ENCODE data around the gene SUN3. TPM values are rescaled to one million over a fixed set of nuclear protein-coding genes. Genes with fewer than 3 reads are reported as not detected.
"Not testable (repeated sequence)": the region's sequence is repeated elsewhere in the genome, so short reads cannot be mapped to it uniquely, and the experiment has no call there.

Gene SUN3
- total and polyA plus RNA-seq, 2 donors, result 1.1 to 1.3 TPM

- no peaks in the 10 kb centered on the region for H3K4me1 ChIP-seq (ENCODE audit: control insufficient read depth in 2 of 2, insufficient read depth in 2 of 2, low read length in 2 of 2)
- no peaks in the 10 kb centered on the region for H3K36me3 ChIP-seq (ENCODE audit: control insufficient read depth in 2 of 2, insufficient read depth in 2 of 2, low read length in 1 of 2)
- WGBS, result 99% methylated on average over 7 of the region's 7 CpGs
- H3K9me3 ChIP-seq (ENCODE audit: control insufficient read depth in 2 of 2, insufficient read depth in 1 of 2, low read length in 1 of 2), result no peaks in the 10 kb centered on the region
- no peak overlapping the region for H3K4me3 ChIP-seq (ENCODE audit: low read length in 2 of 2)
- H3K27ac ChIP-seq (ENCODE audit: low read depth in 1 of 2, low read length in 1 of 2), result no peak overlapping the region
- no peaks in the 10 kb centered on the region for H3K27me3 ChIP-seq (ENCODE audit: control insufficient read depth in 2 of 2, insufficient read depth in 1 of 2, low read length in 1 of 2)
- DNase-seq (ENCODE audit: low read depth in 6 of 9, low spot score in 9 of 9), result no peak
These were observed 81.6 kb downstream of the SUN3 start for GRCh38 chr7:47947355-47947749.

GRCh38 chr7:47946581-47947354 lies 82.1 kb downstream of the SUN3 start:
- no peak for DNase-seq (ENCODE audit: low read depth in 6 of 9, low spot score in 9 of 9)
- H3K4me3 ChIP-seq (ENCODE audit: low read length in 2 of 2), result no peak overlapping the region
- H3K27ac ChIP-seq (ENCODE audit: low read depth in 1 of 2, low read length in 1 of 2), result no peak overlapping the region

GRCh38 chr7:47945261-47946015 lies 83.5 kb downstream of the SUN3 start:
- peak; percentile 32 to 78 (median 50) for DNase-seq (ENCODE audit: low read depth in 6 of 9, low spot score in 9 of 9)
- no peak overlapping the region for H3K27ac ChIP-seq (ENCODE audit: low read depth in 1 of 2, low read length in 1 of 2)

More at GRCh38 chr7:47946581-47947354, 82.1 kb downstream of the SUN3 start:
- Histone ChIP-seq H3K9me3 (ENCODE audit: control insufficient read depth in 2 of 2, insufficient read depth in 1 of 2, low read length in 1 of 2) (no peaks in the 10 kb centered on the region), H3K36me3 (ENCODE audit: control insufficient read depth in 2 of 2, insufficient read depth in 2 of 2, low read length in 1 of 2) (no peaks in the 10 kb centered on the region), H3K4me1 (ENCODE audit: control insufficient read depth in 2 of 2, insufficient read depth in 2 of 2, low read length in 2 of 2) (no peaks in the 10 kb centered on the region), H3K27me3 (ENCODE audit: control insufficient read depth in 2 of 2, insufficient read depth in 1 of 2, low read length in 1 of 2) (no peaks in the 10 kb centered on the region)
- 95% methylated on average over 7 of the region's 7 CpGs for WGBS

GRCh38 chr7:47944536-47945260 lies 84.2 kb downstream of the SUN3 start:
- H3K27ac ChIP-seq (ENCODE audit: low read depth in 1 of 2, low read length in 1 of 2), result no peak overlapping the region
- WGBS, result 90% methylated on average over 12 of the region's 12 CpGs
- H3K36me3 ChIP-seq (ENCODE audit: control insufficient read depth in 2 of 2, insufficient read depth in 2 of 2, low read length in 1 of 2), result no peaks in the 10 kb centered on the region
- H3K27me3 ChIP-seq (ENCODE audit: control insufficient read depth in 2 of 2, insufficient read depth in 1 of 2, low read length in 1 of 2), result no peaks in the 10 kb centered on the region
- DNase-seq (ENCODE audit: low read depth in 6 of 9, low spot score in 9 of 9), result no peak
- no peaks in the 10 kb centered on the region for H3K4me1 ChIP-seq (ENCODE audit: control insufficient read depth in 2 of 2, insufficient read depth in 2 of 2, low read length in 2 of 2)
- no peak overlapping the region for H3K4me3 ChIP-seq (ENCODE audit: low read length in 2 of 2)
- H3K9me3 ChIP-seq (ENCODE audit: control insufficient read depth in 2 of 2, insufficient read depth in 1 of 2, low read length in 1 of 2), result no peaks in the 10 kb centered on the region

More at GRCh38 chr7:47945261-47946015, 83.5 kb downstream of the SUN3 start:
- no peaks in the 10 kb centered on the region for H3K4me1 ChIP-seq (ENCODE audit: control insufficient read depth in 2 of 2, insufficient read depth in 2 of 2, low read length in 2 of 2)
- H3K36me3 ChIP-seq (ENCODE audit: control insufficient read depth in 2 of 2, insufficient read depth in 2 of 2, low read length in 1 of 2), result no peaks in the 10 kb centered on the region
- H3K27me3 ChIP-seq (ENCODE audit: control insufficient read depth in 2 of 2, insufficient read depth in 1 of 2, low read length in 1 of 2), result no peaks in the 10 kb centered on the region
- H3K9me3 ChIP-seq (ENCODE audit: control insufficient read depth in 2 of 2, insufficient read depth in 1 of 2, low read length in 1 of 2), result no peaks in the 10 kb centered on the region
- 64% methylated on average over 8 of the region's 8 CpGs for WGBS
- H3K4me3 ChIP-seq (ENCODE audit: low read length in 2 of 2), result no peak overlapping the region

- no peak for DNase-seq (ENCODE audit: low read depth in 6 of 9, low spot score in 9 of 9)
- H3K36me3 ChIP-seq (ENCODE audit: control insufficient read depth in 2 of 2, insufficient read depth in 2 of 2, low read length in 1 of 2), result no peaks in the 10 kb centered on the region
- 94% methylated on average over 8 of the region's 8 CpGs for WGBS
- H3K27me3 ChIP-seq (ENCODE audit: control insufficient read depth in 2 of 2, insufficient read depth in 1 of 2, low read length in 1 of 2), result no peaks in the 10 kb centered on the region
- H3K9me3 ChIP-seq (ENCODE audit: control insufficient read depth in 2 of 2, insufficient read depth in 1 of 2, low read length in 1 of 2), result no peaks in the 10 kb centered on the region
- no peak overlapping the region for H3K4me3 ChIP-seq (ENCODE audit: low read length in 2 of 2)
- H3K27ac ChIP-seq (ENCODE audit: low read depth in 1 of 2, low read length in 1 of 2), result no peak overlapping the region
- no peaks in the 10 kb centered on the region for H3K4me1 ChIP-seq (ENCODE audit: control insufficient read depth in 2 of 2, insufficient read depth in 2 of 2, low read length in 2 of 2)
These were observed 85.0 kb downstream of the SUN3 start for GRCh38 chr7:47943676-47944474.

GRCh38 chr7:47942651-47943050 lies 86.3 kb downstream of the SUN3 start:
- not testable (repeated sequence) for H3K4me3 ChIP-seq (ENCODE audit: low read length in 2 of 2); H3K27ac ChIP-seq (ENCODE audit: low read depth in 1 of 2, low read length in 1 of 2); H3K36me3 ChIP-seq (ENCODE audit: control insufficient read depth in 2 of 2, insufficient read depth in 2 of 2, low read length in 1 of 2); H3K27me3 ChIP-seq (ENCODE audit: control insufficient read depth in 2 of 2, insufficient read depth in 1 of 2, low read length in 1 of 2); H3K4me1 ChIP-seq (ENCODE audit: control insufficient read depth in 2 of 2, insufficient read depth in 2 of 2, low read length in 2 of 2); DNase-seq (ENCODE audit: low read depth in 6 of 9, low spot score in 9 of 9); H3K9me3 ChIP-seq (ENCODE audit: control insufficient read depth in 2 of 2, insufficient read depth in 1 of 2, low read length in 1 of 2)
- WGBS, result 82% methylated on average over 10 of the region's 10 CpGs

- DNase-seq (ENCODE audit: low read depth in 6 of 9, low spot score in 9 of 9), result no peak
- H3K4me3 ChIP-seq (ENCODE audit: low read length in 2 of 2), result no peak overlapping the region
- H3K27ac ChIP-seq (ENCODE audit: low read depth in 1 of 2, low read length in 1 of 2), result no peak overlapping the region
- 94% methylated on average over 10 of the region's 10 CpGs for WGBS
- peaks cover 0 to 10% of the 10 kb centered on the region in 2 donors for H3K4me1 ChIP-seq (ENCODE audit: control insufficient read depth in 2 of 2, insufficient read depth in 2 of 2, low read length in 2 of 2)
- H3K36me3 ChIP-seq (ENCODE audit: control insufficient read depth in 2 of 2, insufficient read depth in 2 of 2, low read length in 1 of 2), result no peaks in the 10 kb centered on the region
- H3K27me3 ChIP-seq (ENCODE audit: control insufficient read depth in 2 of 2, insufficient read depth in 1 of 2, low read length in 1 of 2), result no peaks in the 10 kb centered on the region
- H3K9me3 ChIP-seq (ENCODE audit: control insufficient read depth in 2 of 2, insufficient read depth in 1 of 2, low read length in 1 of 2), result no peaks in the 10 kb centered on the region
These were observed 86.8 kb downstream of the SUN3 start for GRCh38 chr7:47942132-47942531.

- no peak overlapping the region for H3K4me3 ChIP-seq (ENCODE audit: low read length in 2 of 2)
- H3K4me1 ChIP-seq (ENCODE audit: control insufficient read depth in 2 of 2, insufficient read depth in 2 of 2, low read length in 2 of 2), result peaks cover 0 to 10% of the 10 kb centered on the region in 2 donors
- no peaks in the 10 kb centered on the region for H3K27me3 ChIP-seq (ENCODE audit: control insufficient read depth in 2 of 2, insufficient read depth in 1 of 2, low read length in 1 of 2)
- H3K27ac ChIP-seq (ENCODE audit: low read depth in 1 of 2, low read length in 1 of 2), result no peak overlapping the region
- WGBS, result 88% methylated on average over 9 of the region's 9 CpGs
- no peaks in the 10 kb centered on the region for H3K9me3 ChIP-seq (ENCODE audit: control insufficient read depth in 2 of 2, insufficient read depth in 1 of 2, low read length in 1 of 2)
- DNase-seq (ENCODE audit: low read depth in 6 of 9, low spot score in 9 of 9), result no peak
- no peaks in the 10 kb centered on the region for H3K36me3 ChIP-seq (ENCODE audit: control insufficient read depth in 2 of 2, insufficient read depth in 2 of 2, low read length in 1 of 2)
These were observed 87.6 kb downstream of the SUN3 start for GRCh38 chr7:47941136-47941844.
